ENCODE data around the gene RBFOX2. TPM values are rescaled to one million over a fixed set of nuclear protein-coding genes. Genes with fewer than 3 reads are reported as not detected.

The RBFOX2 gene
- total and polyA plus RNA-seq, 2 donors (not counting 3 experiments of a cell fraction or from before 2014, with no cell fraction given), result 125 to 142 TPM

GRCh38 chr22:35919002-35919542 lies 109.6 kb downstream of the RBFOX2 start:
- CTCF ChIA-PET, result interaction anchor here (0.7 to 1.0 kb wide), 4 partner anchors 9 to 292 kb away, joined by 3 to 4 read pairs (median 3); no protein-coding TSS in a partner anchor
- no peak for DNase-seq (ENCODE audit: low read depth, low spot score)

More at GRCh38 chr22:35919002-35919542, 109.6 kb downstream of the RBFOX2 start:
- Histone ChIP-seq H3K4me1 (ENCODE audit: control insufficient read depth, extremely low read depth, insufficient read depth, low read length) (peaks cover 28% of the 10 kb centered on the region), H3K4me3 (replicated peaks in 1 of 3; ENCODE audit: insufficient read depth in 1 of 3, low read depth in 1 of 3, low read length in 3 of 3) (no peak overlapping the region), H3K9me3 (replicated peaks; ENCODE audit: control insufficient read depth, insufficient read depth, low read length) (no peaks in the 10 kb centered on the region), H3K9me1 (replicated peaks; ENCODE audit: control insufficient read depth, extremely low read depth, insufficient read depth, low read length) (no peaks in the 10 kb centered on the region), H2AFZ (ENCODE audit: low read depth, low read length) (no peak overlapping the region), H3K27me3 (ENCODE audit: control insufficient read depth in 2 of 2, insufficient read depth in 2 of 2, low read length in 2 of 2) (no peaks in the 10 kb centered on the region), H4K20me1 (replicated peaks; ENCODE audit: control insufficient read depth, extremely low read depth, insufficient read depth, low read length) (peaks cover 3% of the 10 kb centered on the region), H3K36me3 (ENCODE audit: control insufficient read depth in 2 of 2, extremely low read depth in 1 of 2, insufficient read depth in 2 of 2, low read length in 2 of 2) (no peaks in the 10 kb centered on the region), H3K9ac (replicated peaks; ENCODE audit: extremely low read depth, insufficient read depth, low read length) (no peak overlapping the region), H3K4me2 (ENCODE audit: insufficient read depth, low read length) (no peak overlapping the region), H3K79me2 (ENCODE audit: control insufficient read depth, insufficient read depth, low read length) (peaks cover 48% of the 10 kb centered on the region), H3K27ac (ENCODE audit: insufficient read depth, low read depth, low read length) (no peak overlapping the region)
- no TSS peak for BruUV-seq (replicated peaks)
- POLR2A ChIA-PET, result no interaction called here
- no peak for FAIRE-seq
- dilution Hi-C loops (cut with MboI; ENCODE audit: extremely low pct_ligation_motif_present, low sequenced_read_pairs), result no loop called here
- TF ChIP-seq EZH2 (IDR thresholded peaks at IDR 0.05; ENCODE audit: borderline replicate concordance, low read depth, low read length, severe bottlenecking) (no peak), POLR2A (IDR thresholded peaks at IDR 0.05; ENCODE audit: low read depth, low read length) (no peak), FOS (IDR thresholded peaks at IDR 0.05; ENCODE audit: borderline replicate concordance, insufficient read depth, low read length) (no peak), CTCF (IDR thresholded peaks at IDR 0.05; ENCODE audit: extremely low read depth in 1 of 2, insufficient read depth in 1 of 2, low read depth in 1 of 2, low read length in 2 of 2) (no peak), GATA2 (IDR thresholded peaks at IDR 0.05; ENCODE audit: insufficient read depth, insufficient read length, low read depth, low read length) (no peak), MYC (IDR thresholded peaks at IDR 0.05; ENCODE audit: low read depth, low read length) (no peak), POLR2AphosphoS5 (IDR thresholded peaks at IDR 0.05; ENCODE audit: insufficient read depth, low read depth, low read length) (no peak), JUN (IDR thresholded peaks at IDR 0.05; ENCODE audit: borderline replicate concordance, insufficient read depth, insufficient read length, low read depth) (no peak), MAX (IDR thresholded peaks at IDR 0.05; ENCODE audit: insufficient read depth, insufficient read length) (no peak)
- intact Hi-C loops (cut with micrococcal nuclease), result loop anchor here (10.0 kb wide), 1 partner anchor 564 kb away; no protein-coding TSS in a partner anchor
